Right lobe of liver (tissue), 6 donors: Measurements from ENCODE around the gene FHOD1. TPM values are rescaled to one million over a fixed set of nuclear protein-coding genes. Genes with fewer than 3 reads are reported as not detected.

ENCODE experiments used
- ATAC-seq, 4 donors: fragments of 200-7000 bp; cut with Tn5 transposase; one replicate each; pipeline ENCODE4 v1.9.1; 2020; ENCODE audit warnings: mild to moderate bottlenecking in 4 of 4, moderate library complexity in 4 of 4
- DNase-seq, 3 donors: peaks; one replicate each; pipeline ENCODE4 v3.0.0-alpha.2; 2020
- H3K27ac ChIP-seq, 3 donors: fragments of 200-600 bp; one replicate each; pipeline ENCODE4 v1.8.0; 2022
- H3K27me3 ChIP-seq, 2 donors: fragments of 200-600 bp; one replicate each; pipeline ENCODE4 v1.8.0; 2022
- H3K36me3 ChIP-seq, 4 donors: fragments of 200-600 bp; sonication (generic) in 1 of 4; one replicate each; pipeline versions ENCODE4 v1.5.1 to v1.8.0; 2017 to 2022; ENCODE audit warnings: control low read depth in 1 of 4
- H3K4me1 ChIP-seq, 4 donors: fragments of 200-600 bp; sonication (generic) in 1 of 4; one replicate each; pipeline versions ENCODE4 v1.5.1 to v1.8.0; 2017 to 2022; ENCODE audit warnings: control low read depth in 1 of 4
- H3K4me3 ChIP-seq, 3 donors: fragments of 200-600 bp; one replicate each; pipeline ENCODE4 v1.8.0; 2022
- H3K9me3 ChIP-seq, 4 donors: fragments of 200-600 bp; sonication (generic) in 1 of 4; one replicate each; pipeline versions ENCODE4 v1.5.1 to v1.8.0; 2017 to 2022; ENCODE audit warnings: control low read depth in 1 of 4
- CTCF ChIP-seq, 4 donors: fragments of 200-600 bp in 3 of 4; fragments of 450-650 bp in 1 of 4; IDR thresholded peaks; one replicate each; pipeline versions ENCODE4 v1.5.1 to v1.8.0; 2016 to 2022; ENCODE audit warnings: antibody characterized with exemption in 4 of 4, mild to moderate bottlenecking in 2 of 4
- POLR2A ChIP-seq: fragments of 450-650 bp; IDR thresholded peaks from one replicate; pipeline ENCODE4 v1.6.1; 2017; ENCODE audit warnings: antibody characterized with exemption, mild to moderate bottlenecking
- WGBS: methylation state at CpG from one replicate; pipeline ENCODE4 v1.1.6; 2018; ENCODE audit warnings: low coverage, low lambda C conversion rate; ENCODE audit not compliant: insufficient coverage; ENCODE audit errors: missing lambda C conversion rate; 5-methylcytosine and 5-hydroxymethylcytosine counted together
- intact Hi-C, 2 donors: fragments of 100-400 bp; cut with DNase I; formaldehyde crosslinking; loops; one replicate each; pipeline versions ENCODE4 v1.11.2 to v1.14.1; 2022
- total RNA-seq, 6 experiments: library from RNA; depleted of rRNA in 2 of 6; stranded (reverse); fragments of >200 nt in 2 of 6; fragmentation: NEBNext Ultra II Directional in 3 of 6; extraction: Animal tissue kit (Norgen Biotek cat#: 25700) in 3 of 6; gene quantifications; one replicate each; pipeline versions ENCODE4 v1.1.0 to v1.2.4, GENCODE V29; 2016 to 2023
- donor health status: DM: no; HTN: yes; CAD: no.
- donor health status: DM: no; HTN: no; CAD: no.
- donor health status: DM: no; HTN: no; CAD: no.
- donor health status: DM: no; HTN: yes; CAD: no.
- donor health status: DM: no; HTN: yes; CAD: no.

FHOD1 gene
- total RNA-seq, 6 experiments from 2014 or later, result 2.3 to 9.6 (median 3.5) TPM

GRCh38 chr16:67216612-67217490 is 30.4 kb downstream of the FHOD1 start:
- WGBS, result 65% methylated on average over 16 of the region's 18 CpGs
- H3K27me3 ChIP-seq, result no peaks in the 10 kb centered on the region
- peak; percentile 67 to 80 (median 77) for ATAC-seq
- TF ChIP-seq POLR2A (no peak), CTCF (IDR thresholded peaks at IDR 0.05) (no peak)
- peaks cover 0 to 17% (median 8%) of the 10 kb centered on the region in 4 donors for H3K4me1 ChIP-seq
- peak overlapping the region in 1 of 3 donors; percentile 7 for H3K27ac ChIP-seq
- peak in 1 of 3 donors; percentile 67 for DNase-seq
- no peaks in the 10 kb centered on the region for H3K9me3 ChIP-seq
- intact Hi-C loops, result no loop called here
- no peak overlapping the region for H3K4me3 ChIP-seq
- no peaks in the 10 kb centered on the region for H3K36me3 ChIP-seq

- no peak for TF ChIP-seq POLR2A
- no peaks in the 10 kb centered on the region for H3K27me3 ChIP-seq
- no peaks in the 10 kb centered on the region for H3K36me3 ChIP-seq
- peaks cover 0 to 21% (median 8%) of the 10 kb centered on the region in 4 donors for H3K4me1 ChIP-seq
- ATAC-seq, result no peak
- no peak overlapping the region for H3K27ac ChIP-seq
- intact Hi-C loops, result no loop called here
- no peak for DNase-seq
- H3K4me3 ChIP-seq, result no peak overlapping the region
- WGBS, result 94% methylated on average over 5 of the region's 5 CpGs
- H3K9me3 ChIP-seq, result no peaks in the 10 kb centered on the region
Observed at GRCh38 chr16:67215706-67216105, 31.6 kb downstream of the FHOD1 start.

- no peaks in the 10 kb centered on the region for H3K9me3 ChIP-seq
- TF ChIP-seq CTCF (IDR thresholded peaks at IDR 0.05), result no peak
- no peak for TF ChIP-seq POLR2A
- no peaks in the 10 kb centered on the region for H3K27me3 ChIP-seq
- H3K4me1 ChIP-seq, result peaks cover 0 to 31% (median 8%) of the 10 kb centered on the region in 4 donors
- no peak overlapping the region for H3K4me3 ChIP-seq
- no peak for ATAC-seq
- no peaks in the 10 kb centered on the region for H3K36me3 ChIP-seq
- DNase-seq, result no peak
- 44% methylated on average over 3 of the region's 8 CpGs for WGBS
- intact Hi-C loops, result no loop called here
- H3K27ac ChIP-seq, result no peak overlapping the region
Observed at GRCh38 chr16:67213197-67214019, 33.9 kb downstream of the FHOD1 start.

- no peak overlapping the region for H3K27ac ChIP-seq
- no peaks in the 10 kb centered on the region for H3K27me3 ChIP-seq
- no peak overlapping the region for H3K4me3 ChIP-seq
- no peaks in the 10 kb centered on the region for H3K9me3 ChIP-seq
- no peaks in the 10 kb centered on the region for H3K36me3 ChIP-seq
- TF ChIP-seq POLR2A (no peak), CTCF (IDR thresholded peaks at IDR 0.05) (no peak)
- DNase-seq, result no peak
- intact Hi-C loops, result no loop called here
- peaks cover 0 to 28% (median 6%) of the 10 kb centered on the region in 4 donors for H3K4me1 ChIP-seq
- no peak for ATAC-seq
Observed at GRCh38 chr16:67212766-67213165, 34.5 kb downstream of the FHOD1 start.

GRCh38 chr16:67211674-67212073 is 35.6 kb downstream of the FHOD1 start:
- Histone ChIP-seq H3K4me1 (peaks cover 0 to 28% (median 5%) of the 10 kb centered on the region in 4 donors), H3K9me3 (no peaks in the 10 kb centered on the region), H3K27me3 (no peaks in the 10 kb centered on the region), H3K36me3 (no peaks in the 10 kb centered on the region), H3K27ac (no peak overlapping the region), H3K4me3 (no peak overlapping the region)
- ATAC-seq (no peak), DNase-seq (no peak)
- WGBS, result 81% methylated on average over 6 of the region's 7 CpGs
- TF ChIP-seq CTCF (IDR thresholded peaks at IDR 0.05) (no peak), POLR2A (no peak)
- intact Hi-C loops, result no loop called here
